Activated naive CD4-positive, alpha-beta T cell treated with anti-CD3 and anti-CD28 coated beads for 36 hours (primary cell): ENCODE results near the gene FBXO42. TPM values are rescaled to one million over a fixed set of nuclear protein-coding genes. Genes with fewer than 3 reads are reported as not detected.
"Not testable (repeated sequence)": the region's sequence is repeated elsewhere in the genome, so short reads cannot be mapped to it uniquely, and the experiment has no call there.

Experiments
- CTCF ChIA-PET: fragments of 350-600 bp; sonication (Branson Sonifier 250); formaldehyde crosslinking; loops from one replicate; lab custom pipeline; 2021; ENCODE audit warnings: antibody characterized with exemption; lab: Charles Lee
- DNase-seq: peaks from one replicate; pipeline ENCODE4 v3.0.0-alpha.2; 2020
- H3K27ac Mint-ChIP-seq: one replicate; pipeline ENCODE4 v1.8.0; 2021; ENCODE audit warnings: mild to moderate bottlenecking, mixed read lengths
- H3K27me3 Mint-ChIP-seq: one replicate; pipeline ENCODE4 v1.8.0; 2021; ENCODE audit warnings: low read depth, mixed read lengths
- H3K36me3 Mint-ChIP-seq: one replicate; pipeline ENCODE4 v1.8.0; 2021; ENCODE audit warnings: low read depth, mixed read lengths
- H3K4me1 Mint-ChIP-seq: one replicate; pipeline ENCODE4 v1.8.0; 2021; ENCODE audit warnings: low read depth, mixed read lengths
- H3K4me3 Mint-ChIP-seq: one replicate; pipeline ENCODE4 v1.8.0; 2021; ENCODE audit warnings: mild to moderate bottlenecking, moderate library complexity, mixed read lengths
- H3K9me3 Mint-ChIP-seq: one replicate; pipeline ENCODE4 v1.8.0; 2021; ENCODE audit warnings: mixed read lengths
- intact Hi-C: fragments of 100-400 bp; cut with micrococcal nuclease; formaldehyde crosslinking; loops from one replicate; pipeline ENCODE4 v1.15.1; 2023
- total RNA-seq, 2 experiments: library from RNA; stranded (reverse); gene quantifications; one replicate each; pipeline ENCODE4 v1.2.3, GENCODE V29; 2021

FBXO42 gene
- total RNA-seq, 2 experiments from 2014 or later = 7.5 to 10.2 TPM

DNA sequence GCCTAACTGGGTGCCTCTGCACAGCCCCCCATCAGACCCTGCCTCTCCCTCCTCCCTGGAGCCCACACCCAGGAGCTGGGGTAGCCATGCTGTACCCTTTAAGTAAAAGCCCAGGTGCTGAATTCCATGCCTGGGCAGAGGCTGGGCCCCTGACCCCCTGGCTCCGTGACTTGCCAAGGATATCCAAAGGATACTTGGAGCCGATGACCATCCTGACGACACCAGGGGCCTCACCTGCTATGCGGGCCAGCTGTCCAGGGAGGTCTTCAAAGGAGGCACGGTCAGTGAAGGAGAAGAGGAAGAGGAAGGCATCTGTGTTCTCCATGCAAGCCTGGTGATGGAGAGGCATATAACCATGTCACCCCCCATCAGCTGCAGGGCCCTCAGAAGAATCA lies 120.0 kb downstream of the FBXO42 start:
- intact Hi-C loops = loop anchor here (10.0 kb wide), 2 partner anchors 262 to 398 kb away; no protein-coding TSS in a partner anchor
- Mint-ChIP-seq H3K4me3 (no peak overlapping the region), H3K9me3 (no peaks in the 10 kb centered on the region), H3K27ac (no peak overlapping the region), H3K36me3 (peaks cover 5% of the 10 kb centered on the region), H3K27me3 (peaks cover 16% of the 10 kb centered on the region), H3K4me1 (peaks cover 15% of the 10 kb centered on the region)
- CTCF ChIA-PET = interaction anchor here (0.8 kb wide), 1 partner anchor 42 kb away, joined by 3 read pairs; no protein-coding TSS in a partner anchor
- DNase-seq = no peak

DNA sequence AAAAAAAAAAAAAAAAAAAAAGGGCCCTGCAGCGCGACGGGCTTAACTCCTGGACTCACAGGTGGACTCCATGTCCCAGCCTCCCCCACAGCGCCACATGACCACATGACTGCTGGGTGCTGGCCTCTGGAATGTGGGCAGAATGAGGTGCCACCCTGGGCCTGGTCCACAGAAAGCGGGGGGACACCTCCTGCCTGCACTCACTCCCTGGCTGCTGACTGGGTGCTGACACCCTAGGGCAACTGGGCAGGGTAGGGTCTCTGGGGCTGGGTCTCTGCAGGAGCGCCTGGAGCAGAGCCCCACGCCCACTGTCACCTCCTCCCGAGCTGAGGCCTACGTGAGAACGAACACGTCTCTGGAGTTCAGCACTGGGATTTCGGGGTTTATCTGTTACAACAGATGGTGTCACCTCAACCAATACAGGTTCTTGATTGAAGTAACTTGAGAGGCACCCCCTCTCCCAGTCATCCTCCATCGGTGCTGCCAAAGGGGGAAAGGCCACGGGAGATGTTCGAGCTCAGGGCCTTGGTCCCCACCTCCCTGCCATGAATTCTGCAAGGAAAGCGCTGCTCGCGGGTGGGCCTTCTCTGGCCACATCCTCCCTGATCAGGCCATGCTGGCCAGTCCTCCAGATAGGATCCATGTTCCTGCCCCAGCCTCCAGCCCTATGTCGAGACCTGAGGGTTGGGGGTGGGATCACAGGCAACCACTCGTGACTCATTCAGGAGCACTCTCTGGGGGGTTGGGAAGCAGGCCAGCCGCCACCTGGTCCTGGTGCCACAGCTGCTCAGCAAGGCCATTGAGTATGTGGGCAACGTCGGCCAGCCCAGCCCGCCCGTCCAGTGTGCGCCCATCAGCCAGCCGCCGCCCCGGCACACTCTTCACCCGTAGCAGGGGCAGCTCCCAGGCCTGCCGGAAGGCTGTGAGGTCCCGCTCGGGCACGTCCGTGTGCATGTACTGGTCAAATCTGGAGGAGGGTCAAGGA lies 120.7 kb downstream of the FBXO42 start:
- H3K27ac Mint-ChIP-seq = no peak overlapping the region
- intact Hi-C loops = loop anchor here (10.0 kb wide), 2 partner anchors 263 to 397 kb away; no protein-coding TSS in a partner anchor
- CTCF ChIA-PET = interaction anchor here (0.8 kb wide), 1 partner anchor 42 kb away, joined by 3 read pairs; no protein-coding TSS in a partner anchor

DNA sequence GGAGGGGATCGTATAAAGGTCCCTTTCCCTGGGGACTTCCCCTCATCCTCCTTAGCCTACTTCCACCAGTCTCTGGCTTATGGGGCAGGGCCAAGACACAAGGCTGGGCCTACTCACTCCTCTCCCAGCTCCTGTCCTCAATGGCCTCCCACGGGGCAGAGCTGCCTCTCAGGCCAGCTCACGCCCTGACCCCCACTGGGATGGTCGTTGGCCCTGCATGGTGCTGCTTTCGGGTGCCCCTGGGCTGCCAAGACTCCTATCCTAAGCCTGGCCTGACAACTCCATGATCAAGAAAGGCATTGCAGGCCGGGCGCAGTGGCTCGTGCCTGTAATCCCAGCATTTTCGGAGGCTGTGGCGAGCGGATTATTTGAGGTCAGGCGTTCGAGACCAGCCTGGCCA lies 121.5 kb downstream of the FBXO42 start:
- Mint-ChIP-seq H3K36me3 (peaks cover 6% of the 10 kb centered on the region), H3K4me3 (no peak overlapping the region), H3K9me3 (no peaks in the 10 kb centered on the region), H3K27me3 (peaks cover 28% of the 10 kb centered on the region), H3K4me1 (peaks cover 10% of the 10 kb centered on the region), H3K27ac (no peak overlapping the region)
- no peak for DNase-seq
- intact Hi-C loops = loop anchor here (10.0 kb wide), 2 partner anchors 264 to 396 kb away; no protein-coding TSS in a partner anchor
- CTCF ChIA-PET = no interaction called here

More for the DNA sequence above, 120.7 kb downstream of the FBXO42 start:
- Mint-ChIP-seq H3K9me3 (no peaks in the 10 kb centered on the region), H3K4me3 (no peak overlapping the region), H3K27me3 (peaks cover 20% of the 10 kb centered on the region), H3K4me1 (peaks cover 16% of the 10 kb centered on the region), H3K36me3 (peaks cover 6% of the 10 kb centered on the region)
- DNase-seq = no peak

DNA sequence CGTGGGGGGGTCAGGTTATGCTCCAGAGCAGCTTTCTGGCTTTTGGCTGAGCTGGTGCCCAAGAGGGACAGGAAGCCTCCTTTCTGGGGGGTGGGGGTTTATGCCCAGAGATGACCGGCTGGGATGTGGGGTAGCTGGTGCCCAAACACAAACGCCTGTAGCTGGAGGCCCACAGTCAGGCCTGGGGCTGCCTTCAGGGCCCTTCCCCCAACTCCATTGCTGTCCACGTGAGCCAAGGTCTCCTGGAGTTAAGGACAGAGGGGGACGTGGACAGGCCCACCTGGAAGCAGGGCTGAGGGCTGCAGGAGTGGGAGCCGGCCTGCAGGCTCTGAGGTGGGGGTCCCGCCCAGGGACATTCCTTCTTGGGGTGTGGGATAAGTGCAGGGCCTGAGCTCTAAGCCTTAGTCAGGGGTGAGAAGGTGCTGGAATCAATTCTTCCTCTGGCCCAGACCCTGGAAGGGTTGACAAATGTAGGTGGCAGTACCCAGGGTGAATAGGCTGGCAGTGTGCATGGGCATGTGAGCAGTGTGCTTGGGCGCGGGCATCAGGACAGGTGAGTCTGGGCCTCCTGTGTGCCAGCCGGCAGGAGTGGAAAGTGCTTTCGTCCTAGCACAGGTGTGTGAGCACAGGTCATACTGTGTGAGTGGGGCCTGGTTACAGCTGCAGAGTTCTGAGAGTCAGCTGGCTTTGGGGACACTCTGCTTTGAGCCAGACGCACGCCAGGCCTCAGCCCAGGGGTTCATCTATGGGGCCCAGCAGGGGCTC lies 122.1 kb downstream of the FBXO42 start:
- no peak overlapping the region for H3K27ac Mint-ChIP-seq
- H3K4me3 Mint-ChIP-seq = no peak overlapping the region
- CTCF ChIA-PET = interaction anchor here (0.6 kb wide), 1 partner anchor 628 kb away, joined by 3 read pairs; no protein-coding TSS in a partner anchor
- H3K4me1 Mint-ChIP-seq = peaks cover 10% of the 10 kb centered on the region
- H3K9me3 Mint-ChIP-seq = no peaks in the 10 kb centered on the region
- peaks cover 29% of the 10 kb centered on the region for H3K27me3 Mint-ChIP-seq
- peaks cover 6% of the 10 kb centered on the region for H3K36me3 Mint-ChIP-seq
- no peak for DNase-seq
- intact Hi-C loops = loop anchor here (10.0 kb wide), 2 partner anchors 265 to 395 kb away; no protein-coding TSS in a partner anchor

DNA sequence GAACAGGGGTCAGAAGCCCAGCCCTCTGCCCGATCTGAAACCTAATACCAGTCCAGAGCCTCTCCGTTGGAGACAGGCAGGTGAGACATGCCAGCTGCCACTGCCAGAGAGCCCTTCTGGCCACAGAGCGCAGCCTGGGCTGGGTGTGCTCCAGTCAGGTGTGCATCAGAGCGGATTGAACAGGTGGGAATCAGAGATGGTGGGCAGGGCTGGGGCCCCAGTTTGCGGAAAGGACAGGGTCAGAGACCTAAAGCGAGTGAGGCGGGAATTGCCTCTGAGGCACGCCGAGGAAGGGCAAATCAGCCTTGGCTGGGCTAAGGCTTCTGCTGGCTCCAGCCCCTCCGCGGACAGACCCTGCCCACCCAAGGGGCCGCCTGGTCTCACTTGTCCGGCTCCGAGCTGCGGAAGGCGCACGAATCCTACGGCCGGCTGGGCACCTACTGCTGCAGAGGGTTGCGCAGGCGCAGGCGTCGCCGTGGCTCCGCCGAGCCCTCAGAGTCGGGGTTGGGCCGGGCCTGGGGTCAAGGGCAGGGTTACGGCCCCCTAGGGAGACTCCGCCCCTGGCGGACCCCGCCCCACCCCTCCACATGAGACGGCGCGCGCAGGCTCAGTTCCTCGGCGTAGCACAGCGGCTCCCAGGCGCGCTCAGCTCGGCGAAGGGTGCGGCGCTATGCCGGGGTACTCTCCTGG lies 125.6 kb downstream of the FBXO42 start:
- Mint-ChIP-seq H3K4me3 (no peak overlapping the region), H3K4me1 (peaks cover 10% of the 10 kb centered on the region), H3K9me3 (no peaks in the 10 kb centered on the region), H3K27ac (no peak overlapping the region), H3K36me3 (peaks cover 6% of the 10 kb centered on the region), H3K27me3 (peaks cover 32% of the 10 kb centered on the region)
- intact Hi-C loops = no loop called here
- CTCF ChIA-PET = no interaction called here
- DNase-seq = no peak

DNA sequence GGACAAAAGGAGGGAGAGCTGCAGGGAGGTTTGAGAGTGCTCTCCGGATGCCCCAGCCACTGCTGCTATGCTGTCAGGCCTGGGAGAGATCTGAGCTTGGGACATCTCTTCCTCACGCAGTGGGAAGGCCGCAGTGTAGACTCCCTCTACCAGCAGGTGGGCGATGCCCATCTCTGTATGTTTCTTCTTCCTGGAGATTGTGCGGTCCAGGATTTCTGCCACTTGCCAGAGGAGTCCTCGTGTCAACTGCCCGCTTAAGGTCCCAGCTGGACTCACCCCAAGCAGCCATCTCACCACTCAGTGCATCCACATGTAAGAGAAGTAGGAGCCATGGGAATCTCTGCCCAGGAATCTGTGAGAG lies 126.2 kb downstream of the FBXO42 start:
- no peak overlapping the region for H3K27ac Mint-ChIP-seq
- no peaks in the 10 kb centered on the region for H3K9me3 Mint-ChIP-seq
- CTCF ChIA-PET = no interaction called here
- peaks cover 6% of the 10 kb centered on the region for H3K36me3 Mint-ChIP-seq
- peaks cover 32% of the 10 kb centered on the region for H3K27me3 Mint-ChIP-seq
- DNase-seq = no peak
- no peak overlapping the region for H3K4me3 Mint-ChIP-seq
- peaks cover 10% of the 10 kb centered on the region for H3K4me1 Mint-ChIP-seq
- intact Hi-C loops = no loop called here

DNA sequence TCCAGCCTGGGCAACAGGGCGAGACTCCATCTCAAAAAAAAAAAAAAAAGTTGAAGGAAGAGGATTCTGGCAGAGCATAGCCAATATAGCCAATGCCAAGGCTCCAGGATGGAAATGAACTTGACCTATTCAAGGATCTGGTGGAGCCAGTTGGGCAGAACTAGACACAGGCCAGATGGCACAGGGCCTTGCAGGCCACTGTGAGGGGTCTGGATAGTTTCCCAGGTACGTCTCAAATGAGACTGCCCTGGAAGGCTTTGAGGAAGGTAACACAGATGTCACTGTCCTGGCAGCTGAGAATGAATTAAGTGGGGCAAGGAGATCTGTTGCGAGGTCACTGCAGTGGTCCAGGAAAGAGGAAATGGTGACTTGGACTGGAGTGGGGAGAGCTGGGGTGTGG lies 127.8 kb downstream of the FBXO42 start:
- intact Hi-C loops = no loop called here

DNA sequence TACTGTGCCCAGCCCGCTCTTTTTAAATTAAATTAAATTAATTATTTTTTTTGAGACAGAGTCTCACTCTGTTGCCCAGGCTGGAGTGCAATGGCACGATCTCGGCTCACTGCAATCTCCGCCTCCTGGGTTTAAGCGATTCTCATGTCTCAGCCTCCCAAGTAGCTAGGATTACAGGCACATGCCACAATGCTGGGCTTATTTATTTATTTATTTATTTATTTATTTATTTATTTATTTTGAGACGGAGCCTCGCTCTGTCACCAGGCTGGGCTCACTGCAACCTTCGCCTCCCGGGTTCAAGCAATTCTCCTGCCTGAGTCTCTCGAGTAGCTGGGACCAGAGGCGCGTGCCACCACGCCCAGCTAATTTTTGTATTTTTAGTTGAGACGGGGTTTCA lies 129.6 kb downstream of the FBXO42 start:
- DNase-seq, H3K4me1 Mint-ChIP-seq, H3K4me3 Mint-ChIP-seq, H3K27ac Mint-ChIP-seq, CTCF ChIA-PET, H3K36me3 Mint-ChIP-seq, H3K9me3 Mint-ChIP-seq, intact Hi-C loops: not testable (repeated sequence)
- H3K27me3 Mint-ChIP-seq = peaks cover 20% of the 10 kb centered on the region

More for the DNA sequence above, 127.8 kb downstream of the FBXO42 start:
- CTCF ChIA-PET = interaction anchor here (0.6 to 1.8 kb wide), 3 partner anchors 12 to 105 kb away, joined by 4 to 7 read pairs (median 4); no protein-coding TSS in a partner anchor
- peaks cover 32% of the 10 kb centered on the region for H3K27me3 Mint-ChIP-seq
- peaks cover 6% of the 10 kb centered on the region for H3K36me3 Mint-ChIP-seq
- H3K4me1 Mint-ChIP-seq = peaks cover 10% of the 10 kb centered on the region
- no peak for DNase-seq
- no peak overlapping the region for H3K27ac Mint-ChIP-seq
- no peaks in the 10 kb centered on the region for H3K9me3 Mint-ChIP-seq
- no peak overlapping the region for H3K4me3 Mint-ChIP-seq

DNA sequence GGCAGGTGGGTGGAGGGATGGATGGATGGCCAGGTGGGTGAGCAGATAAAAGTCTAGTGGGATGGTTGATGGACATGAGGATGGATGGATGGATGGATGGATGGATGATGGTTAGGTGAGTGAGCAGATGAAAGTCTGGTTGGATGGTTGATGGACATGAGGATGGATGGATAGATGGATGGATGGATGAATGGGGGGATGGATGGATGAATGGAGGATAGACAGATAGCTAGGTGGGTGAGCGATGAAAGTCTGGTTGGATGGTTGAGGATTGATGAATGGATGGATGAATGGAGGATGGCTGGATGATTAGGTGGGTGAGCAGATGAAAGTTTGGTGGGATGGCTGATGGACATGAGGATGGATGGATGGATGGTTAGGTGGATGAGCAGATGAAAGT lies 130.8 kb downstream of the FBXO42 start:
- intact Hi-C loops = no loop called here
- H3K4me1 Mint-ChIP-seq = peaks cover 10% of the 10 kb centered on the region
- CTCF ChIA-PET = no interaction called here
- H3K36me3 Mint-ChIP-seq = no peaks in the 10 kb centered on the region
- H3K4me3 Mint-ChIP-seq = no peak overlapping the region
- H3K27me3 Mint-ChIP-seq = peaks cover 11% of the 10 kb centered on the region
- H3K27ac Mint-ChIP-seq = no peak overlapping the region
- no peak for DNase-seq
- H3K9me3 Mint-ChIP-seq = no peaks in the 10 kb centered on the region

DNA sequence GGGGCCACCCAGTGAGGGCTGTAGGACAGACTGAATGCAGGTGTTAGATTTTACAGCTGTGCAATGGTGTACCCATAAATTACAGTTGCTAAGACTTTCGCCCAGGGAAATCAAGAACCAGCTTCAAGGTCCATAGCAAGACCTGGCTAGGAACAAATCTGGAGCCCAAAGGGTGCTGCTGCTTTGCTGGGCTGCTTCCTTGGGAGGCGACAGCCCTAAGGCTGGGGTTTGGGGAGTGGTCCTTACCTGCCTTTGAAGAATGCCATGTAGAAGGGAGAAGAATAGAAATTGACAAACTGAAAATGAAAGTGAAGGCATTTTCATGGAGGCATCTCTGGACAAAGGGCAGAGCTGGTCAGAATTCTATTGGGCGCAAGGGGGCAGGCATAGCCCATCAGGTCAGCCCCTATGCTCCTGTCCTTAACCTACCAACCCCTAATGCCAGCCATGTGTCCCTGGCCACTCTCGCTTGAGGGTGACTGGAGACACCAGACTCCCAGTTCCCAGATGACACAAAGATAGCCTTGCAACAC lies 132.2 kb downstream of the FBXO42 start:
- intact Hi-C loops = no loop called here
- CTCF ChIA-PET = no interaction called here

DNA sequence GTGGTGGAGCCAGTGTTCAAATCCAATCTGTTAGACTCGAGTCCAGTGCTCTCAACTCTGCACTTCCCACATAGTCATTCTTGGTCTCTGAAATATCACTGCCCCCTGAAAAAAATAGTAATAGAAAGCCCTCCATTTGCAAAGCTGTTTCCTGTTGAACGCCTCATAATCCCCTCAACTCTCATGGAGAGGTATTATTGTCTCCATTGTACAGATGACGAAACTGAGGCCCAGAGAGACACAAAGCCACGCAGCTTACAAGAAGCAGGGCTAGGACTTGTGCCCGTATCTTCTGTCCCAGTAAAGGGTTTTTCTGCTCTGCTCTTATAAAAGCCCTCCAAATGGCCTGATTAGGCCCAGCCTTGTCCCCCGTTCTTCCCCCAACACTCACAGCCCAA lies 133.6 kb downstream of the FBXO42 start:
- no peak for DNase-seq
- H3K4me3 Mint-ChIP-seq = no peak overlapping the region
- CTCF ChIA-PET = no interaction called here
- no peaks in the 10 kb centered on the region for H3K36me3 Mint-ChIP-seq
- no peak overlapping the region for H3K27ac Mint-ChIP-seq
- no peaks in the 10 kb centered on the region for H3K9me3 Mint-ChIP-seq
- peaks cover 17% of the 10 kb centered on the region for H3K4me1 Mint-ChIP-seq
- intact Hi-C loops = no loop called here
- H3K27me3 Mint-ChIP-seq = no peaks in the 10 kb centered on the region

More for the DNA sequence above, 132.2 kb downstream of the FBXO42 start:
- Mint-ChIP-seq H3K9me3 (no peaks in the 10 kb centered on the region), H3K27me3 (peaks cover 2% of the 10 kb centered on the region), H3K36me3 (no peaks in the 10 kb centered on the region), H3K27ac (no peak overlapping the region), H3K4me1 (peaks cover 17% of the 10 kb centered on the region), H3K4me3 (no peak overlapping the region)
- no peak for DNase-seq
